Measurements from ENCODE around the gene PLOD3.
"Not testable (repeated sequence)": the region's sequence is repeated elsewhere in the genome, so short reads cannot be mapped to it uniquely, and the experiment has no call there.

PLOD3 gene

DNA sequence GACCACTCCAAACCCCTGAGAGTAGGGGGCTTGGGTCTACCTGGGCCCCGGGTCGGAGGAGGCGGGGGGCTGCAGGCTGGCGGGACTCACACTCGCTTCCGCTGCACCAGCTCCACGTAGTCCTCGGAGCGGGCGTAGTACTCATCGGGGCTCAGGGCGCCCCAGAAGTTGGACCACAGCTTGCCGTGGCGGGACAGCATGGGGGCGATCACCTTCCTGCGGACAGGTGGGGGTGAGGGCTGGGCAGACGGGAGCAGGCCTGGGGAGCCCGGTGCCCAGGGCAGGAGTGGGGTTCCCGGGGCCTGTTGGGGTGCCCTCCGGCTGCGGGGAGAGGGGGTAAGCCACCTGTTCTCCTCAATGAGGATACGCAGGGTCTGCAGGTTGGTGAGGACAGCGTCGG is 5.9 kb downstream of the PLOD3 start:
- Mint-ChIP-seq H3K27ac (no peak overlapping the region), H3K4me3 (no peak overlapping the region), H3K4me1 (ENCODE audit: low read depth) (peaks cover 21% of the 10 kb centered on the region), H3K27me3 (no peaks in the 10 kb centered on the region), H3K9me3 (no peaks in the 10 kb centered on the region), H3K36me3 (ENCODE audit: low read depth) (peaks cover 100% of the 10 kb centered on the region)
- intact Hi-C loops (cut with micrococcal nuclease) = no loop called here

DNA sequence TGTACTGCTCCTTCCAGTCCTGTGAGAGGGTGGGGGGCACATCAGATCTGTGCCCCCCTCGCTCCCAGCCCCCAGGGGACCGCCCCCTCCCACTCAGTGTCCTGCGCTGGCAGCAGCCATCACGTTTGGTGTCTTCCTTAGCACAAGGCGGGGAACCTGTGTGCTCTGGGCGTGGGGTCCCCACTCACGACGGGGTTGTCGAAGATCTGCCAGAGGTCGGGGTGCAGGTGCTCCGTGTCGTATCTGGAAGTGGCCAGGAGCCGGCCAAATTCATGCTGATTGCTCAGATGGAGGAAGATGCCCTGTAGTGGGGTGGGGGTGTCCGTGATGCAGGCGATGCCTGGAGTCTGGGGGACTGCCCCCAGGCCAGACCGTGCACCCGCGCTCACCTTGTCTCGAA is 7.2 kb downstream of the PLOD3 start:
- H3K4me3 Mint-ChIP-seq = no peak overlapping the region
- H3K9me3 Mint-ChIP-seq = no peaks in the 10 kb centered on the region
- no peaks in the 10 kb centered on the region for H3K27me3 Mint-ChIP-seq
- no peak overlapping the region for H3K27ac Mint-ChIP-seq
- intact Hi-C loops (cut with micrococcal nuclease) = no loop called here
- H3K36me3 Mint-ChIP-seq (ENCODE audit: low read depth) = peaks cover 96% of the 10 kb centered on the region
- peaks cover 13% of the 10 kb centered on the region for H3K4me1 Mint-ChIP-seq (ENCODE audit: low read depth)

- peaks cover 82% of the 10 kb centered on the region for H3K36me3 Mint-ChIP-seq (ENCODE audit: low read depth)
- H3K9me3 Mint-ChIP-seq = no peaks in the 10 kb centered on the region
- H3K27ac Mint-ChIP-seq = no peak overlapping the region
Measured at GRCh38 chr7:101208794-101209193, 8.6 kb downstream of the PLOD3 start.

DNA sequence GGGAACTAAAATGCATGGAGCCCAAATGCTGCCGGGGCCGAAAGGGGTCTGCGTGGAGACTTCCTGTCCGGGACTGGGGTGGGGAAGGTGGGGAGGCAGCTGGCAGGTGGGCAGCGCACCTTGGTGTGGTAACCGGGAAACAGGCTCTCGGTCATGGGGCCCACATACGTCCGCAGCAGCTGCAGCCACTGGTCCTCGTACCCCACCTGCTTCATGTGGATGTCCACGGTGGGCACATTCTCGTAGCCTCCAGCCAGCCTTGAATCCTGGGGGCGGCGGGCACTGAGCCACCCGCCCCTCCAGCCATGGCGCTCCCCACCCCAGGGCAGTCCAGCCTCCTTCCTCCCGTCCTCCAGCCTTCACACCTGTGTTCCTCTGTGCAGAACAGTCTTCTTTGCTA is 9.9 kb downstream of the PLOD3 start:
- Mint-ChIP-seq H3K4me3 (no peak overlapping the region), H3K9me3 (no peaks in the 10 kb centered on the region), H3K4me1 (ENCODE audit: low read depth) (peaks cover 27% of the 10 kb centered on the region), H3K36me3 (ENCODE audit: low read depth) (peaks cover 69% of the 10 kb centered on the region), H3K27me3 (peaks cover 13% of the 10 kb centered on the region), H3K27ac (no peak overlapping the region)
- intact Hi-C loops (cut with micrococcal nuclease) = no loop called here

More at GRCh38 chr7:101208794-101209193, 8.6 kb downstream of the PLOD3 start:
- H3K4me1 Mint-ChIP-seq (ENCODE audit: low read depth) = peaks cover 15% of the 10 kb centered on the region
- peaks cover 2% of the 10 kb centered on the region for H3K27me3 Mint-ChIP-seq
- no peak overlapping the region for H3K4me3 Mint-ChIP-seq
- intact Hi-C loops (cut with micrococcal nuclease) = no loop called here

- H3K4me3 Mint-ChIP-seq = no peak overlapping the region
Measured at GRCh38 chr7:101206665-101207042, 10.7 kb downstream of the PLOD3 start.

DNA sequence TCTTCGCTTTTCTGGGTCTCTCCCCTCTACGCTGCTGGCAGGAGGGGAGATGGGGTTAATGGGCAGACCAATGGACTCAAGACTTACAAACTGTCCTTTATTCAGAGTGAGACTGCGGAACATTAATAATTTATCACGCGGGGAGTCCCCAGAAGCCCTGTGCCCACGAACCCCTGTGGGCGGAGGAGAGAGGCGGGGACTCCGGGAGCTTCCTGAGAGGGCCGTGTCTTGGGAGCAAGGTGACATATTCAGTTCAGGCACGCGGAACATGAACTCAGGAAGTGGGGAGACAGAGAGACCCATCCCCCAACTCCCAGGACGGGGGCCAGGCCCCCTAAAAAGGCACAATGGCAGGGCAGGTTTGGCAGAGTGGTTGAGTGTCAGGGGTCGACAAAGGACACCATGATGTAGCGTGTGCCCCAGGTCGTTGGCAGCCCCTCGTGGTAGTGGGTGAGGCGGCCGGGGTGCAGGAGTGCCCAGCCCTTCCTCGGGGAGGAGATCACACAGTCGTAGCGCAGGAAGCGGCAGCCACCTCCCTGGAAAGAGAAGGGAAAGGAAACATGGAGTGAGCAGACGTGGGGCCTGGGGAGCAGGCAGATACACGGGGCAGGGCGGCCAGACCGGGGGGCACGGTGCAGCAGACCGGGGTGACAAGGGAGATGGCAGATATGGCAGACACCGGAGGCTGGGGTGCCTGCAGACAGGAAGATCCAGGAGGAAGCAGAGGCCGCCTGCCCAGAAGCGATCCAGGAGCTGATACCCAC is 11.3 kb downstream of the PLOD3 start:
- no peak overlapping the region for H3K27ac Mint-ChIP-seq
- peaks cover 34% of the 10 kb centered on the region for H3K4me1 Mint-ChIP-seq (ENCODE audit: low read depth)
- H3K4me3 Mint-ChIP-seq = no peak overlapping the region
- no peaks in the 10 kb centered on the region for H3K9me3 Mint-ChIP-seq
- H3K36me3 Mint-ChIP-seq (ENCODE audit: low read depth) = peaks cover 55% of the 10 kb centered on the region
- intact Hi-C loops (cut with micrococcal nuclease) = no loop called here
- H3K27me3 Mint-ChIP-seq = peaks cover 26% of the 10 kb centered on the region

More at GRCh38 chr7:101206665-101207042, 10.7 kb downstream of the PLOD3 start:
- Mint-ChIP-seq H3K27ac (no peak overlapping the region), H3K36me3 (ENCODE audit: low read depth) (peaks cover 61% of the 10 kb centered on the region), H3K4me1 (ENCODE audit: low read depth) (peaks cover 29% of the 10 kb centered on the region), H3K9me3 (no peaks in the 10 kb centered on the region), H3K27me3 (peaks cover 20% of the 10 kb centered on the region)
- intact Hi-C loops (cut with micrococcal nuclease) = no loop called here

DNA sequence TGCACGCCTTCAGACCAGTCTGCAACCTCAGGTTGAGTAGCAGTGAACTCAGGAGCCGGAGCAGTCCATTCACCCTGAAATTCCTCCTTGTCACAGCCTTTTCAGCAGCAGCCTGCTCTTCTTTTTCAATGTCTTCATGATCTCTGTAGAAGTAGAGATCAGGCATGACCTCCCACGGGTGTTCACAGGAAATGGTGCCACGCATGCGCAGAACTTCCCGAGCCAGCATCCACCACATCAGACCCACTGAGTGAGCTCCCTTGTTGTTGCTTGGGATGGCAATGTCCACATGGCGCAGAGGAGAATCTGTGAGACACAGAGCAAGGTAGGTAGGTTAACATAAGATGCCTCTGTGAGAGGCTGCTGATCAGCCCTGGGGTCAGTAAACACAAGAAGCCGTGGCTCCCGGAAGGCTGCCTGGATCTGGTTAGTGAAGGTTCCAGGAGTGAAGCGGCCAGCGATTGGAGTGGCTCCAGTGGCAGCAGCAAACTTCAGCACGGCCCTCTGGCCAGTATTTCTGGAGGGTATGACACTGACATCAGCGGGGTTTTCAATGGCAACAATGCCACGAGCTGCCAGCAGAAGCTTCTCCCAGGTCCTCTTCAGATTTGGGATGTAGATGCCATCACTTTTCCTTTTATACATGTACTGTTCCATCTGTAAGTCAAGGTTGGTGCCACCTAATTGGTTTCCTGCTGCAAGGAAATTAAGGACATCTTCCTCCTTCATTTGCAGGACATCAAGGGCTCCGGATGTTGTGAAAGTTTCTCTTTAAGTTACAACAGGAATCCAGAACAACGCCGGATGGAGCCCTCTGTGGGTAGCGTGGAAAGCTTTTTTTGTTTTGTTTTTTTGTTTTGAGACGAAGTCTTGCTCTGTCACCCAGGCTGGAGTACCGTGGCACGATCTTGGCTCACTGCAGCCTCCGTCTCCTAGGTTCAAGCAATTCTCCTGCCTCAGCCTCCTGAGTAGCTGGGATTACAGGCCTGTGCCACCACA is 13.3 kb downstream of the PLOD3 start:
- Mint-ChIP-seq H3K4me1 (ENCODE audit: low read depth) (peaks cover 41% of the 10 kb centered on the region), H3K27me3 (peaks cover 45% of the 10 kb centered on the region), H3K36me3 (ENCODE audit: low read depth) (peaks cover 35% of the 10 kb centered on the region)
- intact Hi-C loops (cut with micrococcal nuclease); H3K9me3 Mint-ChIP-seq; H3K4me3 Mint-ChIP-seq; H3K27ac Mint-ChIP-seq: not testable (repeated sequence)

- Mint-ChIP-seq H3K9me3 (no peaks in the 10 kb centered on the region), H3K4me3 (no peak overlapping the region), H3K27ac (no peak overlapping the region), H3K36me3 (ENCODE audit: low read depth) (peaks cover 20% of the 10 kb centered on the region), H3K27me3 (peaks cover 60% of the 10 kb centered on the region), H3K4me1 (ENCODE audit: low read depth) (peaks cover 41% of the 10 kb centered on the region)
- intact Hi-C loops (cut with micrococcal nuclease) = no loop called here
Measured at GRCh38 chr7:101202603-101202918, 14.8 kb downstream of the PLOD3 start.

- no peak overlapping the region for H3K4me3 Mint-ChIP-seq
- intact Hi-C loops (cut with micrococcal nuclease) = no loop called here
- peaks cover 41% of the 10 kb centered on the region for H3K4me1 Mint-ChIP-seq (ENCODE audit: low read depth)
- H3K9me3 Mint-ChIP-seq = no peaks in the 10 kb centered on the region
- peaks cover 14% of the 10 kb centered on the region for H3K36me3 Mint-ChIP-seq (ENCODE audit: low read depth)
- peaks cover 60% of the 10 kb centered on the region for H3K27me3 Mint-ChIP-seq
- H3K27ac Mint-ChIP-seq = no peak overlapping the region
Measured at GRCh38 chr7:101201695-101202602, 15.4 kb downstream of the PLOD3 start.

DNA sequence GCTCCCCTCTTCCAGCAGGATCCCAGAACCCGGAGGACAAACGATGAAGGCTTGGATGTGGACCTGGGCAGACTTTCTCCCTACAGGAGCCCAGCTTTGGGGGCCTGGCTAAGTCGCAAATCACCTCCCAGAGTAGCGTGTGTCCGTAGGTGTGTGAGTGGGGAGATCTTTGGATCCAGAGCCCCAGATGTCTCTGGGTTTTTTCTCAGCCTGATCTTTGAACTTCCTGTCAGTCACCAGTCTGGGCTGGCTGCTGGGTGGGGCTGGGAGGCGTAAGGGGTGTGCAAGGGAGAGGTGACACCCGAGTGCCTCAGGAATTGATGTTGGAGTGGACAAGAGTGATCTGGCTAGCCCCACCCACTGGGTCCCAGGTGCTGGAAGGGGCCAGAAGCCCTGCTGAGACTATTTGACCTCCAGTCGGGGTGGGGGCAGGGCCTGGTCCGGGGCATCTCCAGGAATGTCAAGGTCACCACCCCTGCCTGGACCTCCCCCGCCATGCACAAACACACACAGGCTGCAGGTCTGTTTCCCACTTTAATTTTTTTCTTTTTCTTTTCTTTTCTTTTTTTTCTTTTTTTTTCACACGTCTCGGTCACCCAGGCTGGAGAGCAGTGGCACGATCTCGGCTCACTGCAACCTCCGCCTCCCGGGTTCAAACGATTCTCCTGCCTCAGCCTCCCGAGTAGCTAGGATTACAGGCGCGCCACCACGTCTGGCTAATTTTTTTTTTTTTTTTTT is 16.4 kb downstream of the PLOD3 start, which contains the start of gene MOGAT3:
TSS of gene MOGAT3 (minus strand) at position 175 of the 738 bp plus-strand sequence. CDS start 182 bp downstream, outside the sequence.
- no peak within 1 kb of the TSS for H3K4me3 Mint-ChIP-seq

DNA sequence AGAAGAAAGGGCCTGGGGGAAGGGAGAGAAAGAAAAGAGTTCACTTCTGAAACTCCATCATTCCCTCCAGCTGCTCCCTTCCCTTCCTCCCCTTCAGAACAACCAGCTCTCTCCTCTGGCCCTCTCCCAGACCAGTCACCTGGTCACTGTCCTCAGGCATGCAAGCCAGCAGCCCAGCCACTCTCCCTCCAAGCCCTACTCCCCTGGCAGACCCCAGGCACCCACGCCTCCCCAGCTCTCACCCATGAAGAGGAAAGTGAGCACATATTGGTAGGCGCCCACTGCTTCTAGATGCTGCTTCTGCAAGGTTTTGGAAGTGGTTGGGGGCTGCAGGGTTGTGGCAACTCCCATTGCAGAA is 16.9 kb downstream of the PLOD3 start:
- Mint-ChIP-seq H3K27me3 (peaks cover 70% of the 10 kb centered on the region), H3K36me3 (ENCODE audit: low read depth) (no peaks in the 10 kb centered on the region), H3K4me3 (no peak overlapping the region), H3K27ac (no peak overlapping the region), H3K9me3 (no peaks in the 10 kb centered on the region), H3K4me1 (ENCODE audit: low read depth) (peaks cover 32% of the 10 kb centered on the region)
- intact Hi-C loops (cut with micrococcal nuclease) = no loop called here

More for the DNA sequence above, 16.4 kb downstream of the PLOD3 start, which contains the start of gene MOGAT3:
- H3K27ac Mint-ChIP-seq = no peak within 1 kb of the TSS
- H3K9me3 Mint-ChIP-seq = no peaks in the 10 kb centered on the region
- H3K36me3 Mint-ChIP-seq (ENCODE audit: low read depth) = peaks cover 5% of the 10 kb centered on the region
- peaks cover 34% of the 10 kb centered on the region for H3K4me1 Mint-ChIP-seq (ENCODE audit: low read depth)
- H3K27me3 Mint-ChIP-seq = peaks cover 65% of the 10 kb centered on the region
- intact Hi-C loops (cut with micrococcal nuclease) = no loop called here

DNA sequence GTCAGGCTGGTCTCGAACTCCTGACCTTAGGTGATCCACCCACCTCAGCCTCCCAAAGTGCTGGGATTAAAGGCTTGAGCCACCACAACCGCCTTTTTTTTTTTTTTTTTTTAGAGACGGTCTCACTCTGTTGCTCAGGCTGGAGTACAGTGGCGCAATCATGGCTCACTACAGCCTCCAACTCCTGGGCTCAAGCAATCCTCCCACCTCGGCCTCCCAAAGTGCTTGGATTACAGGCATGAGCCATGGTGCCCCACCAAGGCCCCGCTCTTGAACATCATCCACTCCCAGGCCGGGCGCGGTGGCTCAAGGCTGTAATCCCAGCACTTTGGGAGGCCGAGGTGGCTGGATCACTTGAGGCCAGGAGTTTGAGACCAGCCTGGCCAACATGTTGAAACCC is 17.9 kb downstream of the PLOD3 start:
- peaks cover 75% of the 10 kb centered on the region for H3K27me3 Mint-ChIP-seq
- intact Hi-C loops (cut with micrococcal nuclease) = not testable (repeated sequence)

GRCh38 chr7:101198476-101198875 is 18.9 kb downstream of the PLOD3 start:
- Mint-ChIP-seq H3K27me3 (peaks cover 77% of the 10 kb centered on the region), H3K9me3 (no peaks in the 10 kb centered on the region), H3K4me1 (ENCODE audit: low read depth) (peaks cover 23% of the 10 kb centered on the region), H3K27ac (no peak overlapping the region), H3K4me3 (no peak overlapping the region), H3K36me3 (ENCODE audit: low read depth) (no peaks in the 10 kb centered on the region)
- intact Hi-C loops (cut with micrococcal nuclease) = no loop called here

More for the DNA sequence above, 17.9 kb downstream of the PLOD3 start:
- H3K36me3 Mint-ChIP-seq (ENCODE audit: low read depth); H3K27ac Mint-ChIP-seq; H3K9me3 Mint-ChIP-seq; H3K4me3 Mint-ChIP-seq: not testable (repeated sequence)
- H3K4me1 Mint-ChIP-seq (ENCODE audit: low read depth) = peaks cover 32% of the 10 kb centered on the region

Data from dendritic cell treated with granulocyte-macrophage colony-stimulating factor and Interleukin-4, amounts not matched to agents 40 ng/mL and 50 ng/mL, for 4 days (primary cell).